HG03354 (cell line): ENCODE results near the gene TAGAP.
"Not testable (repeated sequence)": the region's sequence is repeated elsewhere in the genome, so short reads cannot be mapped to it uniquely, and the experiment has no call there.

ENCODE experiments used
- ATAC-seq: cut with Tn5 transposase; IDR thresholded peaks from one replicate; pipeline ENCODE4 v1.9.1; 2021; ENCODE audit warnings: mild to moderate bottlenecking; ENCODE audit not compliant: unreplicated experiment, poor library complexity, severe bottlenecking

The TAGAP gene

GRCh38 chr6:159047891-159048685 lies 3.3 kb upstream of the TAGAP start:
- ATAC-seq: no peak

- ATAC-seq: no peak
Measured at GRCh38 chr6:159045801-159046200, 1.0 kb upstream of the TAGAP start.

- no peak for ATAC-seq
Measured at GRCh38 chr6:159043947-159044346, 844 bp downstream of the TAGAP start.

- ATAC-seq: no peak
Measured at GRCh38 chr6:159043251-159043650, 1.5 kb downstream of the TAGAP start.

- no peak for ATAC-seq
Measured at GRCh38 chr6:159042826-159043181, 2.0 kb downstream of the TAGAP start.

GRCh38 chr6:159042003-159042825 lies 2.6 kb downstream of the TAGAP start:
- ATAC-seq: peak; percentile 38

GRCh38 chr6:159041181-159041580 lies 3.6 kb downstream of the TAGAP start:
- no peak for ATAC-seq

- no peak for ATAC-seq
Measured at GRCh38 chr6:159039885-159040258, 4.9 kb downstream of the TAGAP start.

GRCh38 chr6:159038914-159039884 lies 5.6 kb downstream of the TAGAP start:
- peak; percentile 82 for ATAC-seq

GRCh38 chr6:159038318-159038717 lies 6.5 kb downstream of the TAGAP start:
- not testable (repeated sequence) for ATAC-seq

GRCh38 chr6:159037756-159038290 lies 7.0 kb downstream of the TAGAP start:
- no peak for ATAC-seq

GRCh38 chr6:159036673-159037072 lies 8.1 kb downstream of the TAGAP start:
- no peak for ATAC-seq

- ATAC-seq: no peak
Measured at GRCh38 chr6:159035891-159036290, 8.9 kb downstream of the TAGAP start.

GRCh38 chr6:159033160-159034049 lies 11.4 kb downstream of the TAGAP start:
- ATAC-seq: no peak

- no peak for ATAC-seq
Measured at GRCh38 chr6:159031846-159032245, 12.9 kb downstream of the TAGAP start.

GRCh38 chr6:159030168-159030567 lies 14.6 kb downstream of the TAGAP start:
- ATAC-seq: no peak

- ATAC-seq: not testable (repeated sequence)
Measured at GRCh38 chr6:159025224-159025623, 19.6 kb downstream of the TAGAP start.

GRCh38 chr6:159023893-159024292 lies 20.9 kb downstream of the TAGAP start:
- ATAC-seq: no peak

- ATAC-seq: no peak
Measured at GRCh38 chr6:159020011-159020410, 24.8 kb downstream of the TAGAP start.
